Brain microvascular endothelial cell (primary cell): ENCODE measurements around the gene BMPER.

Experiments
- DNase-seq: peaks from one replicate; pipeline ENCODE4 v3.0.0-alpha.2; 2020
- H3K27ac ChIP-seq: fragments of 250-450 bp; sonication (Bioruptor Pico); 2 replicates; pipeline ENCODE4 v1.5.1; 2020; ENCODE audit warnings: mild to moderate bottlenecking, moderate library complexity
- H3K27me3 ChIP-seq: fragments of 250-450 bp; sonication (Bioruptor Pico); replicated peaks from 2 replicates; pipeline ENCODE4 v1.5.1; 2020; ENCODE audit warnings: mild to moderate bottlenecking
- H3K36me3 ChIP-seq: fragments of 250-450 bp; sonication (Bioruptor Pico); replicated peaks from 2 replicates; pipeline ENCODE4 v1.5.1; 2020; ENCODE audit warnings: mild to moderate bottlenecking
- H3K4me3 ChIP-seq: 2 replicates; pipeline ENCODE4 v1.5.1; 2011; ENCODE audit warnings: low read depth, mild to moderate bottlenecking, control low read depth, low read length, moderate library complexity
- CTCF ChIP-seq: IDR thresholded peaks from 2 replicates; pipeline ENCODE4 v1.5.1; 2011; ENCODE audit warnings: low read depth, mild to moderate bottlenecking, moderate library complexity, low read length, control low read depth, inconsistent platforms; ENCODE audit errors: missing control alignments
- in situ Hi-C: cut with HindIII; loops from 2 replicates; pipeline ENCODE4 v1.10.0; 2017; ENCODE audit warnings: low sequenced_read_pairs, low pct_ligation_motif_present

The BMPER gene

GRCh38 chr7:34104992-34105391 is 199.7 kb downstream of the BMPER start:
- in situ Hi-C loops: no loop called here
- Histone ChIP-seq H3K36me3 (no peaks in the 10 kb centered on the region), H3K27ac (no peak overlapping the region), H3K27me3 (no peaks in the 10 kb centered on the region), H3K4me3 (no peak overlapping the region)
- DNase-seq: peak; percentile 27
- TF ChIP-seq CTCF: no peak

DNA sequence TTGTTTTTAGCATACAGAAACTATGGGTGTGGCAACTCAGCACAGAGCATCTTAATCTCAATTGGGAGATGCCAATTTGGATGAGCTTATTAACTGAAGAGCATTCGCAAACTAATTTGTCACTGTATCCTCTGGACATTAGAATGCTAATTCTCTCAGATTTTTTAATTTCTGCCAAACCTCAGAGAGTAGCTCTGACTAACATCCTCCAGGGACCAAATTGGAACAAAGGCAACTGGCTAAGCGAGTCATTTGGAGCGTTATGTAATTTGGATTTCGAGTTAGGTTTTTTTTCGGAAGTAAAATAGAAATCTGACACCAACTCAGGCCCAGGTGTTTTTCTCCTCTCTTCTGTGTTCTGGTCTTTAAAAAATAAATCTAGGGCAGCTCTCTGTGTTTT is 201.9 kb downstream of the BMPER start:
- in situ Hi-C loops: no loop called here
- H3K4me3 ChIP-seq: no peak overlapping the region
- no peak overlapping the region for H3K27ac ChIP-seq
- no peak for DNase-seq
- no peak for TF ChIP-seq CTCF
- no peaks in the 10 kb centered on the region for H3K36me3 ChIP-seq
- no peaks in the 10 kb centered on the region for H3K27me3 ChIP-seq

GRCh38 chr7:34108165-34108564 is 202.8 kb downstream of the BMPER start:
- TF ChIP-seq CTCF: no peak
- peak; percentile 20 for DNase-seq
- no peaks in the 10 kb centered on the region for H3K27me3 ChIP-seq
- H3K27ac ChIP-seq: no peak overlapping the region
- no peaks in the 10 kb centered on the region for H3K36me3 ChIP-seq
- no peak overlapping the region for H3K4me3 ChIP-seq
- in situ Hi-C loops: no loop called here

DNA sequence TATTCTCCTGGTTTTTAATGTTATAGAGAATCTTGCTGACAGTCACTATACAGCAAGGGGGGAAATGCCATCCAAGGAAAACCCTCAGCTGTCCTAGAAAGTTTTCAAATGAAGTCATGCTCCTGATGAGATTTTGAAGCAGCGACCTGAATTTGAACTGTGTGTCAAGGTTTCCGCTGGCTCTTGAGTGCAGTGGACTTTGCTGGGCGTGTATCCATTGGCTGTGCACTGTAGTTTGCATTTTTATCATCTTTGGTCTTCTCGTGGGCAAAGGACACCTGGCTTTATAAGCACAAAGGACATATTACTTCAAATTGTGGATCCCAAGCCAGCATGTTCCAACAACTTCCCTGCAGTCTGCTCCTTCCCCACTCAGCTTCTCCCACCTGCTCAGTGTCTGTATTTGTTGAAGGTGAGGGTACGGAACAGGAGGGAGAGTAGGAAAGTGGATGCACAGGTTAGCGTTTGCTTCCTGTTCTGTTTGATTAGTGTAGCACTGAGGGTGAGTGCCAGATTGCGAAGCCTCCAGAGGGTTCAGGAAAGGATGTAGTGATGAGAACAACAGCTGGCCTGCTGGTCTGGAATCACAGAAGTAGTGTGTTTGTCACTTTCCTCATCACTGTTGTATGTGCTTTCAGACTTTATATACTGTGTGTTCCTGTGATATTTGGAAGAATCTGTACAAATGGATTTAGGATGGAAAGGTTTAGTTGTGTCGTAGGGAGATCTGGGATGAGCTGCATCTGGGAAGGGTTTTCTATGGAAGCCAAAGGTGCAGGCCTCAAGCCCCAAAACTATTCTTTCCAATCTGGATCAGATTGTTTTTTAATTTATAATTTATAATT is 204.8 kb downstream of the BMPER start:
- no peak overlapping the region for H3K27ac ChIP-seq
- in situ Hi-C loops: no loop called here
- H3K36me3 ChIP-seq: no peaks in the 10 kb centered on the region
- no peaks in the 10 kb centered on the region for H3K27me3 ChIP-seq
- DNase-seq: no peak
- H3K4me3 ChIP-seq: no peak overlapping the region
- TF ChIP-seq CTCF: no peak

GRCh38 chr7:34111031-34111430 is 205.7 kb downstream of the BMPER start:
- no peak for TF ChIP-seq CTCF
- DNase-seq: no peak
- H3K27ac ChIP-seq: no peak overlapping the region
- no peaks in the 10 kb centered on the region for H3K27me3 ChIP-seq
- no peak overlapping the region for H3K4me3 ChIP-seq
- in situ Hi-C loops: no loop called here
- no peaks in the 10 kb centered on the region for H3K36me3 ChIP-seq

- no peaks in the 10 kb centered on the region for H3K27me3 ChIP-seq
- in situ Hi-C loops: no loop called here
- TF ChIP-seq CTCF: no peak
- H3K36me3 ChIP-seq: no peaks in the 10 kb centered on the region
- no peak overlapping the region for H3K4me3 ChIP-seq
- no peak overlapping the region for H3K27ac ChIP-seq
- DNase-seq: no peak
Measured at GRCh38 chr7:34115503-34115902, 210.2 kb downstream of the BMPER start.
